H9 (cell line): ENCODE measurements around the gene RARG. TPM values are rescaled to one million over a fixed set of nuclear protein-coding genes. Genes with fewer than 3 reads are reported as not detected.

Experiments
- DNase-seq: peaks from one replicate; pipeline ENCODE4 v3.0.0-alpha.2; 2017
- H2AFZ ChIP-seq: one replicate; pipeline ENCODE4 v1.6.1; 2013; ENCODE audit warnings: mild to moderate bottlenecking, low read length, control low read depth, moderate library complexity
- H2AK5ac ChIP-seq: 2 replicates; pipeline ENCODE4 v1.6.1; 2013; ENCODE audit warnings: low read length, control low read depth, mixed read lengths; ENCODE audit not compliant: insufficient read length
- H2BK120ac ChIP-seq: one replicate; pipeline ENCODE4 v1.6.1; 2013; ENCODE audit warnings: low read depth, mild to moderate bottlenecking, low read length, control low read depth, inconsistent platforms; ENCODE audit not compliant: poor library complexity, severe bottlenecking
- H2BK12ac ChIP-seq: 2 replicates; pipeline ENCODE4 v1.6.1; 2013; ENCODE audit warnings: low read length, control low read depth, mixed read lengths, low read depth; ENCODE audit not compliant: insufficient read length
- H2BK15ac ChIP-seq: 2 replicates; pipeline ENCODE4 v1.6.1; 2013; ENCODE audit warnings: low read depth, low read length, control low read depth
- H2BK20ac ChIP-seq: one replicate; pipeline ENCODE4 v1.6.1; 2013; ENCODE audit warnings: low read depth, mild to moderate bottlenecking, low read length, control low read depth, inconsistent platforms; ENCODE audit not compliant: poor library complexity, severe bottlenecking
- H2BK5ac ChIP-seq: 2 replicates; pipeline ENCODE4 v1.6.1; 2013; ENCODE audit warnings: low read length, control low read depth, mixed read lengths; ENCODE audit not compliant: insufficient read length
- H3K14ac ChIP-seq: 2 replicates; pipeline ENCODE4 v1.6.1; 2013; ENCODE audit warnings: low read length, control low read depth; ENCODE audit not compliant: insufficient read depth
- H3K18ac ChIP-seq: 2 replicates; pipeline ENCODE4 v1.6.1; 2013; ENCODE audit warnings: low read depth, mild to moderate bottlenecking, mixed read lengths, low read length, control low read depth; ENCODE audit not compliant: insufficient read length
- H3K23ac ChIP-seq: 2 replicates; pipeline ENCODE4 v1.6.1; 2013; ENCODE audit warnings: low read length, control low read depth, mixed read lengths, low read depth; ENCODE audit not compliant: insufficient read length
- H3K23me2 ChIP-seq: 2 replicates; pipeline ENCODE4 v1.6.1; 2013; ENCODE audit warnings: low read depth, mild to moderate bottlenecking, mixed read lengths, low read length, control low read depth; ENCODE audit not compliant: insufficient read length, poor library complexity, severe bottlenecking
- H3K27ac ChIP-seq: 2 replicates; pipeline ENCODE4 v1.5.1; 2013; ENCODE audit warnings: low read length, control low read depth, mixed read lengths, low read depth; ENCODE audit not compliant: insufficient read length
- H3K27me3 ChIP-seq: 2 replicates; pipeline ENCODE4 v1.6.1; 2013; ENCODE audit warnings: low read length, control low read depth, inconsistent platforms; ENCODE audit not compliant: insufficient read depth
- H3K4ac ChIP-seq: 2 replicates; pipeline ENCODE4 v1.6.1; 2013; ENCODE audit warnings: low read depth, mild to moderate bottlenecking, control low read depth, inconsistent platforms, low read length, moderate library complexity
- H3K4me1 ChIP-seq: 2 replicates; pipeline ENCODE4 v1.6.1; 2013; ENCODE audit warnings: low read length, control low read depth, inconsistent platforms; ENCODE audit not compliant: insufficient read depth
- H3K4me2 ChIP-seq: 2 replicates; pipeline ENCODE4 v1.6.1; 2013; ENCODE audit warnings: low read length, control low read depth, mixed read lengths; ENCODE audit not compliant: insufficient read length, insufficient read depth
- H3K56ac ChIP-seq: 2 replicates; pipeline ENCODE4 v1.6.1; 2013; ENCODE audit warnings: low read depth, mild to moderate bottlenecking, mixed read lengths, low read length, control low read depth; ENCODE audit not compliant: insufficient read length
- H3K79me1 ChIP-seq: 2 replicates; pipeline ENCODE4 v1.6.1; 2013; ENCODE audit warnings: low read depth, mild to moderate bottlenecking, moderate library complexity, low read length, control low read depth, inconsistent platforms; ENCODE audit not compliant: insufficient read depth, poor library complexity, severe bottlenecking
- H3K79me2 ChIP-seq: 2 replicates; pipeline ENCODE4 v1.6.1; 2013; ENCODE audit warnings: low read length, control low read depth, inconsistent platforms; ENCODE audit not compliant: insufficient read depth
- H3K9ac ChIP-seq: 2 replicates; pipeline ENCODE4 v1.6.1; 2013; ENCODE audit warnings: low read length, control low read depth, mixed read lengths; ENCODE audit not compliant: insufficient read length; ENCODE audit errors: extremely low read depth
- H3K9me3 ChIP-seq: one replicate; pipeline ENCODE4 v1.6.1; 2013; ENCODE audit warnings: low read depth, low read length, inconsistent platforms; ENCODE audit not compliant: control insufficient read depth
- H3T11ph ChIP-seq: one replicate; pipeline ENCODE4 v1.6.1; 2013; ENCODE audit warnings: mild to moderate bottlenecking, low read length, control low read depth, inconsistent platforms
- H4K20me1 ChIP-seq: one replicate; pipeline ENCODE4 v1.6.1; 2013; ENCODE audit not compliant: control insufficient read depth, insufficient read length, insufficient read depth
- H4K5ac ChIP-seq: 2 replicates; pipeline ENCODE4 v1.6.1; 2013; ENCODE audit warnings: low read depth, mild to moderate bottlenecking, mixed read lengths, low read length, control low read depth; ENCODE audit not compliant: insufficient read length
- H4K8ac ChIP-seq: replicated peaks from 2 replicates; pipeline ENCODE4 v1.6.1; 2013; ENCODE audit warnings: low read length, control low read depth, mixed read lengths, low read depth; ENCODE audit not compliant: insufficient read length
- H4K91ac ChIP-seq: 2 replicates; pipeline ENCODE4 v1.6.1; 2013; ENCODE audit warnings: low read depth, mild to moderate bottlenecking, moderate library complexity, mixed read lengths, low read length, control low read depth; ENCODE audit not compliant: insufficient read length
- H3K27ac Mint-ChIP-seq, 3 experiments: 2 replicates in 2 of 3; 3 replicates in 1 of 3; pipeline ENCODE4 v1.8.0; 2020 to 2021; ENCODE audit warnings: mixed read lengths in 3 of 3, mild to moderate bottlenecking in 1 of 3, moderate library complexity in 1 of 3
- H3K27me3 Mint-ChIP-seq: 2 replicates; pipeline ENCODE4 v1.8.0; 2021; ENCODE audit warnings: low read depth, mild to moderate bottlenecking, moderate library complexity, mixed read lengths
- H3K36me3 Mint-ChIP-seq, 3 experiments: 2 replicates in 2 of 3; 3 replicates in 1 of 3; pipeline ENCODE4 v1.8.0; 2020 to 2021; ENCODE audit warnings: low read depth in 3 of 3, mixed read lengths in 3 of 3; ENCODE audit not compliant: insufficient read depth in 1 of 3
- H3K4me1 Mint-ChIP-seq, 2 experiments: 2 replicates each; pipeline ENCODE4 v1.8.0; 2020; ENCODE audit warnings: mixed read lengths in 2 of 2
- H3K4me3 Mint-ChIP-seq, 2 experiments: 2 replicates in 1 of 2; 3 replicates in 1 of 2; pipeline ENCODE4 v1.8.0; 2020 to 2021; ENCODE audit warnings: mild to moderate bottlenecking in 2 of 2, mixed read lengths in 2 of 2, moderate library complexity in 1 of 2
- H3K9me3 Mint-ChIP-seq, 2 experiments: 2 replicates in 1 of 2; 3 replicates in 1 of 2; pipeline ENCODE4 v1.8.0; 2020; ENCODE audit warnings: mild to moderate bottlenecking in 2 of 2, mixed read lengths in 2 of 2, moderate library complexity in 1 of 2
- CTCF ChIP-seq: fragments of 200-600 bp; sonication (generic); conservative IDR thresholded peaks from 3 replicates; pipeline ENCODE4 v1.8.0; 2021; ENCODE audit warnings: antibody characterized with exemption, mild to moderate bottlenecking
- WGBS: extraction: QIAGEN DNeasy Blood & Tissue Kit; methylation state at CpG from one replicate; pipeline ENCODE4 v1.1.7; 2013; ENCODE audit warnings: missing lambda C conversion rate, low lambda C conversion rate, mixed read lengths; ENCODE audit not compliant: insufficient read length; ENCODE audit errors: extremely low coverage; 5-methylcytosine and 5-hydroxymethylcytosine counted together
- total RNA-seq: library from RNA; stranded (reverse); gene quantifications from 2 replicates; pipeline ENCODE4 v1.2.1, GENCODE V29; 2021

RARG gene
- total RNA-seq, 1 experiment from 2014 or later = 43.7 TPM

- Histone ChIP-seq H3K18ac (no peak overlapping the region), H2BK20ac (no peak overlapping the region), H4K91ac (no peak overlapping the region), H3K27me3 (no peaks in the 10 kb centered on the region), H2AFZ (no peak overlapping the region), H3T11ph (no peak overlapping the region), H3K4me2 (no peak overlapping the region), H4K20me1 (no peaks in the 10 kb centered on the region), H4K5ac (no peak overlapping the region), H3K56ac (no peak overlapping the region), H3K23me2 (no peaks in the 10 kb centered on the region), H3K9me3 (no peaks in the 10 kb centered on the region), H3K9ac (no peak overlapping the region), H2BK120ac (no peak overlapping the region), H2BK15ac (no peak overlapping the region), H2AK5ac (no peak overlapping the region), H2BK5ac (no peak overlapping the region), H3K79me1 (no peaks in the 10 kb centered on the region), H4K8ac (no peak overlapping the region), H2BK12ac (no peak overlapping the region), H3K23ac (no peak overlapping the region), H3K4ac (no peak overlapping the region), H3K14ac (no peak overlapping the region), H3K4me1 (peaks cover 5% of the 10 kb centered on the region; the same call in 1 of the 2 replicates), H3K27ac (no peak overlapping the region), H3K79me2 (no peaks in the 10 kb centered on the region)
- peaks cover 17% of the 10 kb centered on the region for H3K27me3 Mint-ChIP-seq
- H3K4me3 Mint-ChIP-seq = no peak overlapping the region
- H3K4me1 Mint-ChIP-seq = peaks cover 20 to 22% of the 10 kb centered on the region in 2 experiments
- H3K27ac Mint-ChIP-seq = 0 out of 7 replicates have a peak overlapping the region, but pooled peaks of 1 of the 3 experiments have one; percentile 7
- peaks cover 20 to 43% (median 37%) of the 10 kb centered on the region in 3 experiments; a peak in 6 of 7 replicates for H3K36me3 Mint-ChIP-seq
- DNase-seq = no peak
- WGBS = no CpG with 5 or more reads among the region's 7 CpGs
- H3K9me3 Mint-ChIP-seq = no peaks in the 10 kb centered on the region
- no peak for TF ChIP-seq CTCF
Measured at GRCh38 chr12:53208877-53209463, 23.0 kb downstream of the RARG start.
